Nephron (organoid): Measurements from ENCODE around the gene PACS1.

Experiments
- H3K27ac Mint-ChIP-seq, 3 experiments: 2 replicates each; pipeline ENCODE4 v1.8.0; 2020; ENCODE audit warnings: mixed read lengths in 3 of 3, mild to moderate bottlenecking in 2 of 3, moderate library complexity in 1 of 3
- H3K27me3 Mint-ChIP-seq: 2 replicates; pipeline ENCODE4 v1.8.0; 2021; ENCODE audit warnings: low read depth, mild to moderate bottlenecking, moderate library complexity, mixed read lengths
- H3K36me3 Mint-ChIP-seq: 2 replicates; pipeline ENCODE4 v1.8.0; 2020; ENCODE audit warnings: low read depth, mixed read lengths
- H3K4me1 Mint-ChIP-seq: 2 replicates; pipeline ENCODE4 v1.8.0; 2020; ENCODE audit warnings: mixed read lengths
- H3K4me3 Mint-ChIP-seq, 3 experiments: 2 replicates each; pipeline ENCODE4 v1.8.0; 2020; ENCODE audit warnings: mild to moderate bottlenecking in 3 of 3, mixed read lengths in 3 of 3, moderate library complexity in 2 of 3
- H3K9me3 Mint-ChIP-seq: 2 replicates; pipeline ENCODE4 v1.8.0; 2020; ENCODE audit warnings: mixed read lengths
- CTCF ChIP-seq, 3 experiments: fragments of 200-600 bp; sonication (generic); IDR thresholded peaks; one replicate each; pipeline ENCODE4 v1.5.0; 2021; ENCODE audit warnings: antibody characterized with exemption in 3 of 3; ENCODE audit not compliant: unreplicated experiment in 3 of 3

The PACS1 gene

GRCh38 chr11:66176650-66177049, 106.6 kb downstream of the PACS1 start:
- Mint-ChIP-seq H3K27me3 (no peaks in the 10 kb centered on the region), H3K36me3 (no peaks in the 10 kb centered on the region), H3K4me3 (no peak overlapping the region), H3K9me3 (no peaks in the 10 kb centered on the region), H3K4me1 (peaks cover 10% of the 10 kb centered on the region), H3K27ac (no peak overlapping the region)
- no peak for TF ChIP-seq CTCF (IDR thresholded peaks at IDR 0.05; ENCODE audit: unreplicated experiment in 3 of 3)

- Mint-ChIP-seq H3K27ac (no peak overlapping the region), H3K4me3 (no peak overlapping the region), H3K27me3 (no peaks in the 10 kb centered on the region), H3K9me3 (no peaks in the 10 kb centered on the region), H3K36me3 (no peaks in the 10 kb centered on the region), H3K4me1 (peaks cover 5% of the 10 kb centered on the region)
- TF ChIP-seq CTCF (IDR thresholded peaks at IDR 0.05; ENCODE audit: unreplicated experiment in 3 of 3) = no peak
Observed at GRCh38 chr11:66178183-66178582, 108.1 kb downstream of the PACS1 start.

GRCh38 chr11:66178871-66179270, 108.8 kb downstream of the PACS1 start:
- H3K36me3 Mint-ChIP-seq = no peaks in the 10 kb centered on the region
- H3K27me3 Mint-ChIP-seq = no peaks in the 10 kb centered on the region

GRCh38 chr11:66181632-66182315, 111.7 kb downstream of the PACS1 start:
- H3K4me1 Mint-ChIP-seq = no peaks in the 10 kb centered on the region

More at GRCh38 chr11:66178871-66179270, 108.8 kb downstream of the PACS1 start:
- H3K4me1 Mint-ChIP-seq = peaks cover 5% of the 10 kb centered on the region
- H3K4me3 Mint-ChIP-seq = no peak overlapping the region
- TF ChIP-seq CTCF (IDR thresholded peaks at IDR 0.05; ENCODE audit: unreplicated experiment in 3 of 3) = no peak
- no peak overlapping the region for H3K27ac Mint-ChIP-seq
- H3K9me3 Mint-ChIP-seq = no peaks in the 10 kb centered on the region

GRCh38 chr11:66183494-66184048, 113.5 kb downstream of the PACS1 start:
- Mint-ChIP-seq H3K36me3 (peaks cover 11% of the 10 kb centered on the region), H3K9me3 (peaks cover 7% of the 10 kb centered on the region), H3K4me3 (no peak overlapping the region), H3K27me3 (no peaks in the 10 kb centered on the region), H3K4me1 (no peaks in the 10 kb centered on the region), H3K27ac (no peak overlapping the region)
- TF ChIP-seq CTCF (IDR thresholded peaks at IDR 0.05; ENCODE audit: unreplicated experiment in 3 of 3) = no peak

More at GRCh38 chr11:66181632-66182315, 111.7 kb downstream of the PACS1 start:
- Mint-ChIP-seq H3K36me3 (no peaks in the 10 kb centered on the region), H3K27me3 (no peaks in the 10 kb centered on the region), H3K27ac (no peak overlapping the region), H3K4me3 (no peak overlapping the region), H3K9me3 (no peaks in the 10 kb centered on the region)
- no peak for TF ChIP-seq CTCF (IDR thresholded peaks at IDR 0.05; ENCODE audit: unreplicated experiment in 3 of 3)

GRCh38 chr11:66184728-66185127, 114.7 kb downstream of the PACS1 start:
- H3K27me3 Mint-ChIP-seq = no peaks in the 10 kb centered on the region
- H3K27ac Mint-ChIP-seq = peak overlapping the region in 2 of 3 experiments; percentile 15 to 24
- no peak overlapping the region for H3K4me3 Mint-ChIP-seq
- H3K9me3 Mint-ChIP-seq = peaks cover 7% of the 10 kb centered on the region
- no peak for TF ChIP-seq CTCF (IDR thresholded peaks at IDR 0.05; ENCODE audit: unreplicated experiment in 3 of 3)
- peaks cover 11% of the 10 kb centered on the region for H3K36me3 Mint-ChIP-seq
- H3K4me1 Mint-ChIP-seq = no peaks in the 10 kb centered on the region
